ENCODE results near the gene DLK1. TPM values are rescaled to one million over a fixed set of nuclear protein-coding genes. Genes with fewer than 3 reads are reported as not detected.

Gene DLK1
- total RNA-seq, 2 donors from 2014 or later: 26.2 to 33.0 TPM

- no peak overlapping the region for H3K4me3 ChIP-seq
- peaks cover 0 to 17% of the 10 kb centered on the region in 2 donors for H3K27me3 ChIP-seq
- ATAC-seq: no peak
- TF ChIP-seq POLR2A (IDR thresholded peaks at IDR 0.05) (no peak), CTCF (IDR thresholded peaks at IDR 0.05) (no peak)
- DNase-seq: no peak
- H3K4me1 ChIP-seq: no peaks in the 10 kb centered on the region
- no peaks in the 10 kb centered on the region for H3K36me3 ChIP-seq (replicated peaks in 1 of 2; ENCODE audit: insufficient read depth in 1 of 2, low read depth in 2 of 2)
- WGBS, 2 donors: 73 to 74% methylated on average over 31 to 32 of the region's 34 CpGs
- intact Hi-C loops (cut with DNase I): no loop called here
- H3K9me3 ChIP-seq: no peaks in the 10 kb centered on the region
- no peak overlapping the region for H3K27ac ChIP-seq
These were observed 5.4 kb downstream of the DLK1 start for GRCh38 chr14:100731846-100732765.

- Histone ChIP-seq H3K4me1 (no peaks in the 10 kb centered on the region), H3K27ac (no peak overlapping the region), H3K36me3 (replicated peaks in 1 of 2; ENCODE audit: insufficient read depth in 1 of 2, low read depth in 2 of 2) (no peaks in the 10 kb centered on the region), H3K9me3 (no peaks in the 10 kb centered on the region), H3K27me3 (peaks cover 0 to 11% of the 10 kb centered on the region in 2 donors), H3K4me3 (no peak overlapping the region)
- TF ChIP-seq CTCF (IDR thresholded peaks at IDR 0.05): no peak
- TF ChIP-seq POLR2A (IDR thresholded peaks at IDR 0.05): no peak
- WGBS, 2 donors: 63 to 71% methylated on average over 7 of the region's 7 CpGs
- intact Hi-C loops (cut with DNase I): no loop called here
- DNase-seq (no peak), ATAC-seq (no peak)
These were observed 6.0 kb downstream of the DLK1 start for GRCh38 chr14:100732766-100733100.

- no peaks in the 10 kb centered on the region for H3K4me1 ChIP-seq
- DNase-seq: no peak
- no peak for ATAC-seq
- WGBS, 2 donors: 71% methylated on average over 19 of the region's 19 CpGs
- peaks cover 0 to 6% of the 10 kb centered on the region in 2 donors for H3K27me3 ChIP-seq
- no peak overlapping the region for H3K4me3 ChIP-seq
- TF ChIP-seq CTCF (IDR thresholded peaks at IDR 0.05) (no peak), POLR2A (IDR thresholded peaks at IDR 0.05) (no peak)
- H3K9me3 ChIP-seq: no peaks in the 10 kb centered on the region
- no peak overlapping the region for H3K27ac ChIP-seq
- H3K36me3 ChIP-seq (replicated peaks in 1 of 2; ENCODE audit: insufficient read depth in 1 of 2, low read depth in 2 of 2): no peaks in the 10 kb centered on the region
- intact Hi-C loops (cut with DNase I): no loop called here
These were observed 6.6 kb downstream of the DLK1 start for GRCh38 chr14:100733152-100733850.

GRCh38 chr14:100734031-100734990 lies 7.6 kb downstream of the DLK1 start:
- intact Hi-C loops (cut with DNase I): no loop called here
- Histone ChIP-seq H3K27me3 (peaks cover 0 to under 1% of the 10 kb centered on the region in 2 donors), H3K9me3 (no peaks in the 10 kb centered on the region), H3K27ac (no peak overlapping the region), H3K4me3 (no peak overlapping the region), H3K36me3 (replicated peaks in 1 of 2; ENCODE audit: insufficient read depth in 1 of 2, low read depth in 2 of 2) (no peaks in the 10 kb centered on the region), H3K4me1 (no peaks in the 10 kb centered on the region)
- WGBS, 2 donors: 78% methylated on average over 23 to 50 of the region's 52 CpGs
- DNase-seq (no peak), ATAC-seq (no peak)
- TF ChIP-seq POLR2A (IDR thresholded peaks at IDR 0.05) (no peak), CTCF (IDR thresholded peaks at IDR 0.05) (no peak)

Data from body of pancreas (tissue), 4 donors.